Mammary microvascular endothelial cell (primary cell): ENCODE measurements around the gene PPIC. TPM values are rescaled to one million over a fixed set of nuclear protein-coding genes. Genes with fewer than 3 reads are reported as not detected.

Experiments
- total RNA-seq: library from RNA; depleted of rRNA; stranded (reverse); fragments of >200 nt; gene quantifications from 2 replicates; pipeline ENCODE4 v1.2.3, GENCODE V29; 2015

The PPIC gene
- 32.8 and 37.0 TPM in 2 replicates for total RNA-seq

DNA sequence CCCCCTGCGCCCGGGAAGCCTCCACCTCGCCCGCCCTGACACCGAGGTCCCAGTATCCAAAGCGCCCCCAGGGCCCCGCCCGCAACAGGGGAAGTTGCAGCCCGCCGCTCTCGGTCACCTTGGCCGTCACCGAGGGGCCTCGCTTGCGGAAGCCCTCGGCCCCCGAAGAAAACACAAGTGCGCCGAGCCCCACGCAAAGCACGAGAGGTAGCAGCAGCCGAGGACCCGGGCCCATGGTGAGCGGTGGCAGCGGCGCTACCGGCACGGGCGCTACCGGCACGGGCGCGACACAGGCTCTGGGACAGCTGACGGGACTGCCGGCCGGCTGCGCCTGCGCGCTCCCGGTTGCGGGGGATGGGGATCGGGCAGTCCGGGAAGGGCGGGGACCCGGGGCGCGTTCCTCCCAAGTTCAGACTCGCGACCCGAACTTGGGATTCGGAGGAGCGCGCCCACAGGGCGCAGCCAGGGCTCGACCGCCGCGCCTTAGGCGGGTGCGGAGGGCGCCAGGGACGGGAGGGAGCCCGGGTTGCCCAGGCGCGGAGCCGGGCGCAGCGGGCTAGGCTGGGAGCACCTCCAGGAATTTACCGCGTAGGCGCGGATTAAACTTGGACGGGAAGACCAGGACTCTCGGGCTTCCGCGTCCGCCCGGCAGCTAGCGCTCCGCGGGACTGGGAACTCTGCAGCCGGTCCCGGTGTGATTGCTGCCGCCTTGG lies at the start of gene PPIC:
Gene PPIC, minus strand, starts transcription at position 335 of the 713 bp plus-strand sequence. Its CDS starts 100 bp downstream, at position 235.

Other genes starting within 250 kb of the PPIC start
- gene SNX24, start 191.1 kb downstream of the PPIC start, total RNA-seq = 6.3 and 8.7 TPM in 2 replicates
- gene PRDM6, start 52.5 kb upstream of the PPIC start, total RNA-seq = 0.10 TPM in 1 of 2 replicates, not detected in the other